GM13976 (cell line): ENCODE results near the gene USP8.
"Not testable (repeated sequence)": the region's sequence is repeated elsewhere in the genome, so short reads cannot be mapped to it uniquely, and the experiment has no call there.

Experiments
- DNase-seq: peaks from one replicate; pipeline ENCODE4 v3.0.0; 2012; ENCODE audit warnings: low spot score
- in situ Hi-C: fragments of 300-500 bp; cut with MboI; formaldehyde crosslinking; loops from one replicate; pipeline ENCODE4 v1.12.0; 2022; ENCODE audit warnings: low sequenced_read_pairs, mixed read lengths, inconsistent platforms; ENCODE audit not compliant: unreplicated experiment
- TF ChIP-seq, protein P1 (sequence below): IDR thresholded peaks from 2 replicates; pipeline ENCODE4 v1.5.1; 2012; ENCODE audit warnings: borderline replicate concordance, mild to moderate bottlenecking; ENCODE audit not compliant: insufficient read depth; ENCODE audit errors: extremely low read depth, missing control alignments, control extremely low read depth

USP8 gene

DNA sequence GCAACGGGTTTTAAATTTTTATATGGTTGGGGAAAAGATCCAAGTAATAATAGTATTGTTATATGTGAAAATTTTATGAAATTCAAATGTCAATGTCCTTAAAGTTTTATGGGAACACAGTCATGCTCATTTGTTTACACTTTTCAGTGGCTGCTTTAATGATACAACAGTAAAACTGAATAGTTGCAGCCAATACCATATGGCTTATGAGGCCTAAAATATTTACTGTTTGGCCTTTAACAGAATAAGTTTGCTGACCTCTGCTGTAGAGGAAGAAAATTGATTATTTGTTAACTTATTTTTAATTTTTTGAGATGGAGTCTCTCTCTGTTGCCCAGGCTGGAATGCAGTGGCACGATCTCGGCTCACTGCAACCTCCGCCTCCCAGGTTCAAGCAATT lies 77.6 kb downstream of the USP8 start:
- DNase-seq = no peak
- TF ChIP-seq, protein P1, sequence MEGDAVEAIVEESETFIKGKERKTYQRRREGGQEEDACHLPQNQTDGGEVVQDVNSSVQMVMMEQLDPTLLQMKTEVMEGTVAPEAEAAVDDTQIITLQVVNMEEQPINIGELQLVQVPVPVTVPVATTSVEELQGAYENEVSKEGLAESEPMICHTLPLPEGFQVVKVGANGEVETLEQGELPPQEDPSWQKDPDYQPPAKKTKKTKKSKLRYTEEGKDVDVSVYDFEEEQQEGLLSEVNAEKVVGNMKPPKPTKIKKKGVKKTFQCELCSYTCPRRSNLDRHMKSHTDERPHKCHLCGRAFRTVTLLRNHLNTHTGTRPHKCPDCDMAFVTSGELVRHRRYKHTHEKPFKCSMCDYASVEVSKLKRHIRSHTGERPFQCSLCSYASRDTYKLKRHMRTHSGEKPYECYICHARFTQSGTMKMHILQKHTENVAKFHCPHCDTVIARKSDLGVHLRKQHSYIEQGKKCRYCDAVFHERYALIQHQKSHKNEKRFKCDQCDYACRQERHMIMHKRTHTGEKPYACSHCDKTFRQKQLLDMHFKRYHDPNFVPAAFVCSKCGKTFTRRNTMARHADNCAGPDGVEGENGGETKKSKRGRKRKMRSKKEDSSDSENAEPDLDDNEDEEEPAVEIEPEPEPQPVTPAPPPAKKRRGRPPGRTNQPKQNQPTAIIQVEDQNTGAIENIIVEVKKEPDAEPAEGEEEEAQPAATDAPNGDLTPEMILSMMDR = no peak
- in situ Hi-C loops = no loop called here

- DNase-seq = no peak
- in situ Hi-C loops = no loop called here
- TF ChIP-seq, protein P1 = no peak
These were observed 78.9 kb downstream of the USP8 start for GRCh38 chr15:50503144-50503543.

DNA sequence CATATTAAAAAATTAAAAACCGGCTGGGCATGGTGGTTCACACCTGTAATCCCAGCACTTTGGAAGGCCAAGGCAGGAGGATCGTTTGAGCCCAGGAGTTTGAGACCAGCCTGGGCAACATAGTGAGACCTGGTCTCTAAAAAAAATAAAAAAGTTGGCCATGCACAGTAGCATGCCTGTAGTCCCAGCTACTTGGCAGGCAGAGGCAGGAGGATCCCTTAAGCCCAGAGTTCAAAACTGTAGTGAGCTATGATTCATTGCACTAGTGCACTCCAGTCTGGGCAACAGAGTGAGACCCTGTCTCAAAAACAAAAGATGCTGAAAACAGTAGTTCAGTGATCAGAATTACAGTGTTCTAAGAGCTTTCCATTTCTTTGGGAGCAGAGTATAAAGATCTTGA lies 81.5 kb downstream of the USP8 start:
- DNase-seq, in situ Hi-C loops: not testable (repeated sequence)

GRCh38 chr15:50506121-50506520 lies 81.9 kb downstream of the USP8 start:
- TF ChIP-seq, protein P1 = no peak
- in situ Hi-C loops = no loop called here
- DNase-seq = no peak

- DNase-seq = no peak
- TF ChIP-seq, protein P1 = no peak
- in situ Hi-C loops = no loop called here
These were observed 88.8 kb downstream of the USP8 start for GRCh38 chr15:50513001-50513400.

DNA sequence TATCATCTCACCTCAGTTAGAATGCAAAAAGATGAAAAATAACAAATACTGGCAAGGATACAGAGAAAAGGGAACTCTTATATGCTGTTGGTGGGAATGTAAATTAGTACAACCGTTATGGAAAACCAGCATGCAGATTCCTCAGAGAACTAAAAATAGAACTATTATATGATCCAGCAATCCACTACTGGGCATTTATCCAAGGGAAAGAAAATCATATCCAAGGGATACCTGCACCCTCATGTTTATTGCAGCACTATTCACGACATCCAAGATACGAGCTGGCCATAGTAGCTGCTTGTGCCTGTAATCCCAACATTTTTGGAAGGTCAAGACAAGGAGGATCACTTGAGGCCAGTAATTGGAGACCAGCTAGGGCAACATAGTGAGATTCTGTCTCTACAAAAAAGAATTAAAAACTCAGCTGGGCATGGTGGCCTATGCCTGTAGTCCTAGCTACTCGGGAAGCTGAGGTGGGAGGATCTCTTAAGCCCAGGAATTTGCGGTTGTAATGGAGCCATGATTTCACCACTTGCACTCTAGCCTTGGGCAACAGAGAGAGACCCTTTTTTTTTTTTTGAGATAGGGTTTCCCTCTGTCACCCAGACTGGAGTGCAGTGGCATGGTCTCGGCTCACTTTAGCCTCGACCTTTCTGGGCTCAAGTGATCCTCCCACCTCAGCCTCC lies 95.7 kb downstream of the USP8 start:
- TF ChIP-seq, protein P1 = no peak
- in situ Hi-C loops = no loop called here
- DNase-seq = no peak

- TF ChIP-seq, protein P1 = no peak
- in situ Hi-C loops = no loop called here
These were observed 99.6 kb downstream of the USP8 start for GRCh38 chr15:50523851-50524251.

More at GRCh38 chr15:50523851-50524251, 99.6 kb downstream of the USP8 start:
- no peak for DNase-seq
